ENCODE data around the gene CLPTM1L.

CLPTM1L gene

DNA sequence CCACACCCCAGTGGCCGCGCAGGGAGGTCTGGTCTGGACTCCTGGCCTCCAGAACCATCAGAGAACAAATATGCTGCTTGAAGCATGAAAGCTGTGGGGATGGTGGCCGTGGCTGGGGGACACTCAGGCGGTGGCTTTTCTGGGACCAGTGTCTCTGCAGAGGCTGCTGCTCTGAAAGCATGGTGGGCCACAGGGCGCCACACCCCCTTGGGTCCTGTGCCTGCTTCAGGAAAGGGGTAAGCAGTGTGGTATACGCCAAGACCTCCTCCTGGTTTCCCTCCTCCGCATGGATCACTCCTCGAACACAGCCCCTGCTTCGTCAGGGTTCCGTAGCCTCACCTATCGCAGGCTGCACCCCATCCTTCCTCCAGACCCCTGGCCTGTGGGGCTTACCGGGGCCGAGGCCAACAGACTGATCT, 30.3 kb downstream of the CLPTM1L start:
- peak overlapping the region; percentile 92 to 94 for H3K27ac ChIP-seq (ENCODE audit: low read depth in 2 of 2, low read length in 2 of 2)
- peak overlapping the region in 1 of 2 donors; percentile 4 for H3K4me3 ChIP-seq (ENCODE audit: low read length in 2 of 2)
- peaks cover 34 to 38% of the 10 kb centered on the region in 2 donors for H3K4me1 ChIP-seq (ENCODE audit: control insufficient read depth in 2 of 2, insufficient read depth in 2 of 2, low read length in 2 of 2)
- no peaks in the 10 kb centered on the region for H3K9me3 ChIP-seq (ENCODE audit: control insufficient read depth in 2 of 2, low read length in 2 of 2)
- H3K9ac ChIP-seq (ENCODE audit: low read depth in 1 of 2, low read length in 2 of 2), result no peak overlapping the region
- H3K27me3 ChIP-seq (ENCODE audit: control insufficient read depth in 2 of 2, insufficient read depth in 2 of 2, low read length in 2 of 2), result no peaks in the 10 kb centered on the region
- peaks cover 16% of the 10 kb centered on the region in 2 donors for H3K36me3 ChIP-seq (ENCODE audit: control insufficient read depth in 2 of 2, insufficient read depth in 2 of 2, low read length in 2 of 2)

DNA sequence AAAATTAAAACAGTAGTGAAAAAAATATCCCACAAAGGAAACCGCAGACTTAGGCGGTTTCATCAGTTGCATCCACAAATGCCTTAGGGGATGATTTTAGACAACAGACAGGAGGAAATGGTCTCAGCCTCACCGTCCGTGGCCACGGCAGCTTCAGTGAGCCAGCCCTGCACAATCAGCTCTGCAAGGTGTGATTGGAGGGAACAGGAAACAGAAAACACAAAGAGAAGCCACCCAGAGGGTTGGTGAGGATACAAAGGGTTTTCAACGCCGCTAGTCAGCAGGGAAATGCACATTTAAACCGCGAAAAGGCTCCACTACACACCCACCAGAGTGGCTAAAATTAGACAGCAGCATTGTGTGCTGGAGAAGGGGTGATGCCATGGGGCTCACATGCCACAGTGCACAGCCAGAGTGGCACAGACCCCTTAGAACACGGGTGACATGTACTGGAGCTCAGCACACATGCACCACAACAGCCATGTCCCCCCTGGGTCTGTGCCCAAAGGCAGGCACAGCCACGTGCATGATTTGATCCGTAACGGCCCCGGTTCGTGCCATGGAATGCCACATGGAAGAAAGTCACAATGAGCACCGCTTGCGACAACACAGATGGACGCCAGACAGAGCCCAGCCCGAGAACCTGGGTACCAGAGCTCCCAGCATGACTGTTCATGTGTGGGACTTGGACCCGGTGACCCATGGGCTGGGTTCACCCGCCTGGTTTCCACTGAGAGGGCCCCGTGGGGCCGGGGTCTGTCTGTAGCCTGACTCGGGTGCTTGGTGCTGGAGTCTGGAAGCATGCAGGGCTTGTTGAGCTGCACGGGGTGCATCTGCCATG, 31.7 kb downstream of the CLPTM1L start:
- H3K27ac ChIP-seq (ENCODE audit: low read depth in 2 of 2, low read length in 2 of 2), result peak overlapping the region; percentile 48 to 63
- no peaks in the 10 kb centered on the region for H3K27me3 ChIP-seq (ENCODE audit: control insufficient read depth in 2 of 2, insufficient read depth in 2 of 2, low read length in 2 of 2)
- no peaks in the 10 kb centered on the region for H3K9me3 ChIP-seq (ENCODE audit: control insufficient read depth in 2 of 2, low read length in 2 of 2)
- H3K4me1 ChIP-seq (ENCODE audit: control insufficient read depth in 2 of 2, insufficient read depth in 2 of 2, low read length in 2 of 2), result peaks cover 34 to 38% of the 10 kb centered on the region in 2 donors
- H3K36me3 ChIP-seq (ENCODE audit: control insufficient read depth in 2 of 2, insufficient read depth in 2 of 2, low read length in 2 of 2), result peaks cover 4% of the 10 kb centered on the region in 2 donors
- peak overlapping the region in 1 of 2 donors; percentile 37 for H3K4me3 ChIP-seq (ENCODE audit: low read length in 2 of 2)
- H3K9ac ChIP-seq (ENCODE audit: low read depth in 1 of 2, low read length in 2 of 2), result no peak overlapping the region

DNA sequence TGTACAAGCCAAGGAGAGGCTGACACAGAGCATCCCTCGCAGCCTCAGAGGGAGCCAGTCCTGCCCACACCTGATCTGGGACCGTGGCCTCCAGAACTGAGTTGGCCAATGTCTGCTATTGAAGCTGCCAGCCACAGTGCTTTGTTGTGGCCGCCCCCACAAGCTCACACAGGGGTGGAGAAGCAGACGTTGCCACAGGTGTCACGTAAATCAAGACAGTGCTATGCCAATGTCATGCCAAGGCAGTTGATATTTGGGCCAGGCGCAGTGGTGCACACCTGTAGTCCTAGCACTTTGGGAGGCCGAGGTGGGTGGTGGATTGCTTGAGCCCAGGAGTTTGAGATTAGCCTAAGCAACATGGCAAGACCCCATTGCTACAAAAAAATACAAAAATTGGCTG, 32.7 kb downstream of the CLPTM1L start:
- Histone ChIP-seq H3K27ac (ENCODE audit: low read depth in 2 of 2, low read length in 2 of 2) (no peak overlapping the region), H3K36me3 (ENCODE audit: control insufficient read depth in 2 of 2, insufficient read depth in 2 of 2, low read length in 2 of 2) (no peaks in the 10 kb centered on the region), H3K4me3 (ENCODE audit: low read length in 2 of 2) (no peak overlapping the region), H3K4me1 (ENCODE audit: control insufficient read depth in 2 of 2, insufficient read depth in 2 of 2, low read length in 2 of 2) (peaks cover 34 to 35% of the 10 kb centered on the region in 2 donors), H3K27me3 (ENCODE audit: control insufficient read depth in 2 of 2, insufficient read depth in 2 of 2, low read length in 2 of 2) (no peaks in the 10 kb centered on the region), H3K9me3 (ENCODE audit: control insufficient read depth in 2 of 2, low read length in 2 of 2) (no peaks in the 10 kb centered on the region), H3K9ac (ENCODE audit: low read depth in 1 of 2, low read length in 2 of 2) (no peak overlapping the region)

DNA sequence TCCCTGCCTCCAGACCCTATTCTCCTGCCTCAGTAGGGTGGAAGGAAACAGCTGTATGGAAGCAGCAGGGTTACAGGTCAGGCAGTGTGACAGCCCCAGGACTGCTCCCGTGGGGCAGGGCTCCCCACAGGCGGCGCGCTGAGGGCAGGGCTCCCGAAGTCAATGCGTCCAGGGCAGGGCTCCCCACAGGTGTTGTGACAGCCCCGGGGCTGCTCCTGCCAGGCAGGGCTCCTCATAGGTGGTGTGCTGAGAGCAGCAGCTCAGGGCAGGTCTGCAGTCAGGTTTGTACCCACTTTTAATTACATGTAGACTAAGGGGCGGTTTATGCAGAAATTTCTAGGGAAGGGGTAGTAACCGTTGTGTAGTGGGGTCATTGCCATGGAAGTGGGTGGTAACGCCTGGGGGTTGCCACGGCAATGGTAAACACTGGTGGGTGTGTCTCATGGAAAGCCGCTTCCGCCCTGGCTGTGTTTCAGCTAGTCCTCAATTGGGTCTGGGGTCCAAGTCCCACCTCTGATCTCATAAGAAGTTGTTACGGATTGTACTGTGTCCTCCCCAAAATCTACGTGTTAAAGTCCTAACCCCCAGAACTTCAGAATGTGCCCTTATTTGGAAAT, 33.4 kb downstream of the CLPTM1L start:
- no peaks in the 10 kb centered on the region for H3K36me3 ChIP-seq (ENCODE audit: control insufficient read depth in 2 of 2, insufficient read depth in 2 of 2, low read length in 2 of 2)
- no peak overlapping the region for H3K9ac ChIP-seq (ENCODE audit: low read depth in 1 of 2, low read length in 2 of 2)
- no peak overlapping the region for H3K27ac ChIP-seq (ENCODE audit: low read depth in 2 of 2, low read length in 2 of 2)
- no peaks in the 10 kb centered on the region for H3K9me3 ChIP-seq (ENCODE audit: control insufficient read depth in 2 of 2, low read length in 2 of 2)
- H3K4me1 ChIP-seq (ENCODE audit: control insufficient read depth in 2 of 2, insufficient read depth in 2 of 2, low read length in 2 of 2), result peaks cover 28 to 29% of the 10 kb centered on the region in 2 donors
- no peaks in the 10 kb centered on the region for H3K27me3 ChIP-seq (ENCODE audit: control insufficient read depth in 2 of 2, insufficient read depth in 2 of 2, low read length in 2 of 2)
- H3K4me3 ChIP-seq (ENCODE audit: low read length in 2 of 2), result no peak overlapping the region

DNA sequence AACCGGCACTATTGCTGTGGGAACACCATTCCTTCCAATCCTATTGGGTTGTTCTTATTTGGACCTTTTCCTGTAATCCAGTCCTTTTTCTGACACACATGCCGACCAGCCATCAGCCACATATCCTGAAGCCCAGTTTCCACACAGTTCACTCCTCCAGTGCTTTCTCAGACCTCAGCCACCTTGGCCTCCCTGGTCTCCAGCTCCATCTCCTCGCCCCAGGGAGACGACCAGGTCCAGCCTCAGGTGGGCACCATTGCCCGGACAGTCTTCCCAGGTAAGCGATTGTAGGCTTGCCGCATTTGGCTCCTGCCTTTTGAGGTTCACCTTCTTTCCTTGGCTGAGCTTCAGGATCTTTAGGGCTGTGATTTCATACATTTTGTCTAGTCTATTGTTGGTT, 34.8 kb downstream of the CLPTM1L start:
- Histone ChIP-seq H3K9ac (ENCODE audit: low read depth in 1 of 2, low read length in 2 of 2) (no peak overlapping the region), H3K27me3 (ENCODE audit: control insufficient read depth in 2 of 2, insufficient read depth in 2 of 2, low read length in 2 of 2) (no peaks in the 10 kb centered on the region), H3K9me3 (ENCODE audit: control insufficient read depth in 2 of 2, low read length in 2 of 2) (no peaks in the 10 kb centered on the region), H3K36me3 (ENCODE audit: control insufficient read depth in 2 of 2, insufficient read depth in 2 of 2, low read length in 2 of 2) (no peaks in the 10 kb centered on the region), H3K4me3 (ENCODE audit: low read length in 2 of 2) (no peak overlapping the region), H3K4me1 (ENCODE audit: control insufficient read depth in 2 of 2, insufficient read depth in 2 of 2, low read length in 2 of 2) (peaks cover 14 to 15% of the 10 kb centered on the region in 2 donors), H3K27ac (ENCODE audit: low read depth in 2 of 2, low read length in 2 of 2) (no peak overlapping the region)

DNA sequence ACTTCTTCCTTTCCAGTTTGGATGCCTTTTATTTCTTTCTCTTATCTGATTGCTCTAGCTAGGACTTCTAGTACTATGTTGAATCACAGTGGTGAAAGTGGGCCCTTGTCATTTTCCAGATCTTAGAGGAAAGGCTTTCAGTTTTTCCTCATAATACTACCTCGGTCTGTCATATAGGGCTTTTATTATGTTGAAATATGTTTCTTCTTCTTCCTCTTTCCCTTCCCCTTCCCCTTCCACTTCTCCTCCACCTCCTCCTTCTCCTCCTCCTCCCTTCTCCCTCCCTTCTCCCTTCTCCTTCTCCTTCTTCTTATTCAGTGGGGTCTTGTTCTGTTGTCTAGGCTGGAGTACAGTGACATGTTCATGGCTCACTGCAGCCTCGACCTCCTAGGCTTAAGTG, 40.9 kb downstream of the CLPTM1L start:
- H3K9ac ChIP-seq (ENCODE audit: low read depth in 1 of 2, low read length in 2 of 2), result no peak overlapping the region
- no peaks in the 10 kb centered on the region for H3K36me3 ChIP-seq (ENCODE audit: control insufficient read depth in 2 of 2, insufficient read depth in 2 of 2, low read length in 2 of 2)
- H3K4me1 ChIP-seq (ENCODE audit: control insufficient read depth in 2 of 2, insufficient read depth in 2 of 2, low read length in 2 of 2), result no peaks in the 10 kb centered on the region
- no peak overlapping the region for H3K4me3 ChIP-seq (ENCODE audit: low read length in 2 of 2)
- H3K27me3 ChIP-seq (ENCODE audit: control insufficient read depth in 2 of 2, insufficient read depth in 2 of 2, low read length in 2 of 2), result no peaks in the 10 kb centered on the region
- no peak overlapping the region for H3K27ac ChIP-seq (ENCODE audit: low read depth in 2 of 2, low read length in 2 of 2)
- H3K9me3 ChIP-seq (ENCODE audit: control insufficient read depth in 2 of 2, low read length in 2 of 2), result no peaks in the 10 kb centered on the region

DNA sequence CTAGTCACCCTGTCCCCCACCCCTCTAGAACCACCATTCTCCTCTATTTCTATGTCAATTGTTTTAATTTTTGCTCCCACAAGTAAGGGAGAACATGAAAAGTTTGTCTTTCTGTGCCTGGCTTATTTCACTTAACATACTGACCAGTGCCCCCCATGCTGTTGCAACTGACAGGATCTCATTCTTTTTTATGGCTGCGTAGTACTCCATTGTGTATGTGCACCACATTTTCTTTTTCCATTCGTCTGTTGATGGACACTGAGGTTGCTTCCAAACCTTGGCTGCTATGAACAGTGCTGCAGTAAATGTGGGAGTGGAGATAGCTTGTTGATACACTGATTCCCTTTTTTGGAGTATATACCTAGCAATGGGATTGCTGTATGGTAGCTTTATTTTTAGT, 42.6 kb downstream of the CLPTM1L start:
- Histone ChIP-seq H3K9me3 (ENCODE audit: control insufficient read depth in 2 of 2, low read length in 2 of 2) (no peaks in the 10 kb centered on the region), H3K27me3 (ENCODE audit: control insufficient read depth in 2 of 2, insufficient read depth in 2 of 2, low read length in 2 of 2) (no peaks in the 10 kb centered on the region), H3K27ac (ENCODE audit: low read depth in 2 of 2, low read length in 2 of 2) (no peak overlapping the region), H3K9ac (ENCODE audit: low read depth in 1 of 2, low read length in 2 of 2) (no peak overlapping the region), H3K4me3 (ENCODE audit: low read length in 2 of 2) (no peak overlapping the region), H3K36me3 (ENCODE audit: control insufficient read depth in 2 of 2, insufficient read depth in 2 of 2, low read length in 2 of 2) (no peaks in the 10 kb centered on the region), H3K4me1 (ENCODE audit: control insufficient read depth in 2 of 2, insufficient read depth in 2 of 2, low read length in 2 of 2) (no peaks in the 10 kb centered on the region)

DNA sequence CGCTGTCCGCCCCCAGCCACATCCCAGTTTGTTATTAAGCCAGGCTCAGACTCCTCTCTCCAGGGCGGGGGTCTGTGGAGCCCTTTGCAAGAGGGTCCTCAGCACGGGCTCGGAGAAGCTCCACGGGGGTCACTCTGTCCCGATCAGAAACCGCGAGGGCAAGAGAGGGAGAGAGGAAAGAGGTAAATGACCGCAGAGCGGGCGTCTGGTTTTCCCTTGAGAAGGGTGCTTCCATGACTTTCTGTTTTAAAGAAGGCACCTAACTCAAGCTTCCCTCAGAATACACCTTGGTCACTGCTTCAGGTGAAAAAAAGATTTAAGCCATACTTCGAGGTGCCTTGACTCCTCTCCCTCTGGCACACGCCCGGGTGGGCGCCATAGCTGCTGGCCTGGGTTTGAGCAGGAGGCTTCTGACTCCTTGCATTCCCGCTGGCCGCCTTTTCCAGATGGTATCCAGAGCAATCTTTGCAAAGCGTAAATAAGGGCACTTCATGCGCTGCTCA, 44.3 kb downstream of the CLPTM1L start:
- Histone ChIP-seq H3K4me1 (ENCODE audit: control insufficient read depth in 2 of 2, insufficient read depth in 2 of 2, low read length in 2 of 2) (no peaks in the 10 kb centered on the region), H3K36me3 (ENCODE audit: control insufficient read depth in 2 of 2, insufficient read depth in 2 of 2, low read length in 2 of 2) (no peaks in the 10 kb centered on the region)

DNA sequence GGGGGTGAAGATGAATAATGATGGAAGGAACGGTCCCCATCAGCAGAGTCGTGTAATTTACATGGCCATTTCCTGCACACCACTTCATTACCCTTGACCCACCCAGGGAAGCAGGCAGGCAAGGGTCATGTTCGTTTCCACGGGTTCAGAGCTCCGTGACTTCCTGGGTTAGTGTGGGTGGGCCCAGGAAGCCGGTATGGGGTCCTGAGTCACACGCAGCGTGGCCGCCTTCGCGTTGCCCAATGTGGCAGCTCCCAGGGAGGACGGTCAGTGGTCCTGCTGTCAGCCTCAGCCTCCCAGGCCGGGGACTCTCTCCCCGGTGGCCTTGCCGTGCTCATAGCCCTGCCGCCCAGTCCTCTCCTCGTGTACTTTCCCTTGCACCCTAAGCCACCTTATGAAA, 44.9 kb downstream of the CLPTM1L start:
- H3K27me3 ChIP-seq (ENCODE audit: control insufficient read depth in 2 of 2, insufficient read depth in 2 of 2, low read length in 2 of 2), result no peaks in the 10 kb centered on the region

More for the DNA sequence above, 44.3 kb downstream of the CLPTM1L start:
- H3K9me3 ChIP-seq (ENCODE audit: control insufficient read depth in 2 of 2, low read length in 2 of 2), result no peaks in the 10 kb centered on the region
- no peak overlapping the region for H3K4me3 ChIP-seq (ENCODE audit: low read length in 2 of 2)
- no peak overlapping the region for H3K27ac ChIP-seq (ENCODE audit: low read depth in 2 of 2, low read length in 2 of 2)
- no peak overlapping the region for H3K9ac ChIP-seq (ENCODE audit: low read depth in 1 of 2, low read length in 2 of 2)
- H3K27me3 ChIP-seq (ENCODE audit: control insufficient read depth in 2 of 2, insufficient read depth in 2 of 2, low read length in 2 of 2), result no peaks in the 10 kb centered on the region

DNA sequence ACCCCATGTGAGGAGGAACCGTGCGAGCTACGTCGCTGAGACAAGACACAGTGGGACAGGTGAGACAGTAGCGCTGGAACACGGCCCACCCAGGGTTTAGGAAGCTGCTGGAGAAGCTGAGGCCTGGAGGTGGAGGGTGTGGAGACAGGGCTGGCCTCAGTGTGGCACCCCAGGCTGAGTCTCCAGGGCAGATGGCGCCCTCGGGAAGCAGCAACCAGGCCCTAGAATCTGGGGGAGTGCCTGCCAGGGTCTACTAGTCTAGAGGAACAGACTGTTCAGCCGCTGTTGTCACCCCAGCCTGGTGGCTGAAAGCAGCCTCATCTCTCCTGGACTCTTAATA, 45.4 kb downstream of the CLPTM1L start:
- H3K27me3 ChIP-seq (ENCODE audit: control insufficient read depth in 2 of 2, insufficient read depth in 2 of 2, low read length in 2 of 2), result no peaks in the 10 kb centered on the region
- no peak overlapping the region for H3K27ac ChIP-seq (ENCODE audit: low read depth in 2 of 2, low read length in 2 of 2)
- no peaks in the 10 kb centered on the region for H3K4me1 ChIP-seq (ENCODE audit: control insufficient read depth in 2 of 2, insufficient read depth in 2 of 2, low read length in 2 of 2)
- no peaks in the 10 kb centered on the region for H3K9me3 ChIP-seq (ENCODE audit: control insufficient read depth in 2 of 2, low read length in 2 of 2)
- no peaks in the 10 kb centered on the region for H3K36me3 ChIP-seq (ENCODE audit: control insufficient read depth in 2 of 2, insufficient read depth in 2 of 2, low read length in 2 of 2)
- no peak overlapping the region for H3K9ac ChIP-seq (ENCODE audit: low read depth in 1 of 2, low read length in 2 of 2)
- no peak overlapping the region for H3K4me3 ChIP-seq (ENCODE audit: low read length in 2 of 2)

More for the DNA sequence above, 44.9 kb downstream of the CLPTM1L start:
- Histone ChIP-seq H3K4me3 (ENCODE audit: low read length in 2 of 2) (no peak overlapping the region), H3K27ac (ENCODE audit: low read depth in 2 of 2, low read length in 2 of 2) (no peak overlapping the region), H3K9ac (ENCODE audit: low read depth in 1 of 2, low read length in 2 of 2) (no peak overlapping the region), H3K4me1 (ENCODE audit: control insufficient read depth in 2 of 2, insufficient read depth in 2 of 2, low read length in 2 of 2) (no peaks in the 10 kb centered on the region), H3K9me3 (ENCODE audit: control insufficient read depth in 2 of 2, low read length in 2 of 2) (no peaks in the 10 kb centered on the region), H3K36me3 (ENCODE audit: control insufficient read depth in 2 of 2, insufficient read depth in 2 of 2, low read length in 2 of 2) (no peaks in the 10 kb centered on the region)

Measured in mucosa of rectum (tissue), 2 donors.